Activated naive CD8-positive, alpha-beta T cell treated with anti-CD3 and anti-CD28 coated beads, Interleukin-2, amount 50 U/mL, for 16 hours (primary cell): ENCODE data around the gene MYBBP1A.
"Not testable (repeated sequence)": the region's sequence is repeated elsewhere in the genome, so short reads cannot be mapped to it uniquely, and the experiment has no call there.

ENCODE experiments used
- DNase-seq: peaks from one replicate; pipeline ENCODE4 v3.0.0-alpha.2; 2020; ENCODE audit warnings: low read depth, low spot score

The MYBBP1A gene

DNA sequence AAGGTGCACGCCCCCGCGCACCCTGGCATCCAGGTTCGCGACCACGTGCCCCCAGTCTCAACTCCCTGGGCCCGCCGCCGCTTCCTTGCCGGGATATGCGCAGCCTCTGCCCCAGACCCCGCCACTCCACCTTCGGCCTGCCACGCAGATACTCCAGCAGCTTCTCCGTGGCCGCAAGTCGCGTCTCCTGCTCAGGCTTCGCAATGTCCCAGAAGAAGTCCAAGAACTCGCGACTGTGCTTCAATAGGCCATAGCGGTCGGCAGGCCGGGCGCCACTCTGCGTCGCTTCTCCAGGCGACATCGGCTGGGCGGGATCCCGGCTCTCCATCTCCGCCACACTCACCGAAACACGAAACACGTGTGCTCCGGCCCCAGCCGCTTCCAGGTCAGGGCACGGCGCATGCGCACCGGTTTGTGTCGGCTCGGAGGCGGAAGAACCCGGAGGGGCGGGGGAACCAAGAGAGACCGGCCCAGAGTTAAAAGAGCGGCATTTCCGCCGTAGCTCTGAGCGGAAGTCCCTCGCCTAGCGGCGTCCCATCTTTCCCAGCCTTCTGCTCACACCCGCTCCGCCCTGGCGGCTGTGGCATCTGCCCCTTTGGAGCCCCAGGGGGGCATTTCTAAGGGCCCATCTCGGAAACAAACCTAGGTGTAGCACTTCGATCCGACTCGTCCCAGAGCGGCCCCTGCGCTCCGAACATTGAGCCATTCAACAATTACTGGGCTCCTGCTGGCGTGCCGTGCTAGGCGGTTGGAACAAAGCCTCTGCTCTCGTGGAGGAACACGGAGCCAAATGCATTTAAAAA is at the start of gene MYBBP1A:
MYBBP1A (minus strand) TSS at position 388 of the 803 bp plus-strand sequence; CDS start at position 328, 60 bp downstream.
- peak; percentile 96 for DNase-seq

DNA sequence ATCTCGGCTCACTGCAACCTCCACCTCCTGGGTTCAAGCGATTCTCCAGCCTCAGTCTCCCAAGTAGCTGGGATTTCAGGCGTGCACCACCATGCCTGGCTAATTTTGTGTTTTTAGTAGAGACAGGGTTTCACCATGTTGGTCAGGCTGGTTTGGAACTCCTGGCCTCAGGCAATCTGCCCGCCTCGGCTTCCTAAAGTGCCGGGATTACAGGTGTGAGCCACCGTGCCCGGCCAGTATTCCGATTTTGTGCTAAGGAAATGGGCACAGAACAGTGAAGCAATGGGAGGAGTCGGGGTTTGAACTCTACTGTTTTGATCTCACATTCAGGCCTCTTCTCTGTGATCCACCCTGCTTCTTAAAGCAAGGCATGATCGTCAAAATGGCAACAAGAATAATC is 49.6 kb upstream of the MYBBP1A start:
- DNase-seq: not testable (repeated sequence)

GRCh38 chr17:4604111-4604644 is 49.0 kb upstream of the MYBBP1A start:
- no peak for DNase-seq

DNA sequence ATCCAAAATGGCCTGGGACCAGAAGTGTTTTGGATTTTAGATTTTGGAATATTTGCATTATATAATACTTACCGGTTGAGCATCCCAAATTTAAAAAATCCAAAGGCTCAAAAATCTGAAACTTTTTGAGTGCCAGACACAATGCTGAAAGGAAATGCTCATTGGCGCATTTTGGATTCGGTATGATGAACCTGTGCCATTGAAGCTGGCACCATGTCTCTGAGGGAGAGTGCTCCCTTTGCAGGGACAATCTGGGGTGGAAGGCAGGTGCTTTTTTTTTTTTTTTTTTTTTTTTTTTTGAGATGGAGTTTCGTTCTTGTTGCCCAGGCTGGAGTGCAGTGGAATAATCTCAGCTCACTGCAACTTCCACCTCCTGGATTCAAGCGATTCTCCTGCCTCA is 46.9 kb upstream of the MYBBP1A start:
- DNase-seq: no peak

DNA sequence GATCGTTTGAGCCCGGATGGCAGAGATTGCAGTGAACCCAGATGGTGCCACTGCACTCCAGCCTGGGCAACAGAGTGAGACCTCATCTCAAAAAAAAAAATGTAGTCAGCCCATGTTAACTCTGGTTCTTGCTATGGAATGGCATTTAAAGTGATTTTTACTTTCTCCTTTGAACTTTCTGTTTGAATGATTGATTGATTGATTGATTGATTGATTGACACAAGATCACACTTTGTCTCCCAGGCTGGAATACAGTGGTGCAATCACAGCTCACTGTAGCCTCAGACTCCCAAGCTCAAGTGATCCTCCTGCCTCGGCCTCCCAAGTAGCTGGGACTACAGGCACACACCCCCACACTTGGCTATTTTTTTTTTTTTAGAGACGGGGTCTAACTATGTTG is 46.1 kb upstream of the MYBBP1A start:
- no peak for DNase-seq

DNA sequence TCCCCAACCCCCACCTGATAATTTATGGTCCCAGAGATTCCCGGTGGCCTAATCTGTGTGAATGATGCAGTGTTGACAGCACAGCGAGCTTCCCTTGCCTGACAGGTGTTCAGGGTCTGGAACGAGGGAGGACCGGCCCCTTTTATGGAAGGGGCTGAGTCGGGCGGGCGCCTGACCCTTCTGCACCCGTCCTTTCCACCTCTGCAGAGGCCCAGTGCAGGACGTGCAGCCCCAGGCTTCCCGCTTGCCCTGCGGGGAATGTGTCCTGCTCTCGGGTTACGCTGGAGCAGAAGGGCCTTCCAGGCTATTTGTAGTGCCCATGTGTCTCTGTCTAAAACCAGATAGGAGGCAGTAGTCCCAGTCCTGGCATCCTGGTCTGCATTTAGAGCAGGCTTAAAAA is 45.4 kb upstream of the MYBBP1A start:
- DNase-seq: no peak

- no peak for DNase-seq
These were observed 44.5 kb upstream of the MYBBP1A start for GRCh38 chr17:4599505-4600281.

- no peak for DNase-seq
These were observed 43.8 kb upstream of the MYBBP1A start for GRCh38 chr17:4598776-4599504.

- no peak for DNase-seq
These were observed 42.8 kb upstream of the MYBBP1A start for GRCh38 chr17:4597975-4598374.

- no peak for DNase-seq
These were observed 41.6 kb upstream of the MYBBP1A start for GRCh38 chr17:4596636-4597380.

GRCh38 chr17:4595685-4596342 is 40.6 kb upstream of the MYBBP1A start:
- not testable (repeated sequence) for DNase-seq

DNA sequence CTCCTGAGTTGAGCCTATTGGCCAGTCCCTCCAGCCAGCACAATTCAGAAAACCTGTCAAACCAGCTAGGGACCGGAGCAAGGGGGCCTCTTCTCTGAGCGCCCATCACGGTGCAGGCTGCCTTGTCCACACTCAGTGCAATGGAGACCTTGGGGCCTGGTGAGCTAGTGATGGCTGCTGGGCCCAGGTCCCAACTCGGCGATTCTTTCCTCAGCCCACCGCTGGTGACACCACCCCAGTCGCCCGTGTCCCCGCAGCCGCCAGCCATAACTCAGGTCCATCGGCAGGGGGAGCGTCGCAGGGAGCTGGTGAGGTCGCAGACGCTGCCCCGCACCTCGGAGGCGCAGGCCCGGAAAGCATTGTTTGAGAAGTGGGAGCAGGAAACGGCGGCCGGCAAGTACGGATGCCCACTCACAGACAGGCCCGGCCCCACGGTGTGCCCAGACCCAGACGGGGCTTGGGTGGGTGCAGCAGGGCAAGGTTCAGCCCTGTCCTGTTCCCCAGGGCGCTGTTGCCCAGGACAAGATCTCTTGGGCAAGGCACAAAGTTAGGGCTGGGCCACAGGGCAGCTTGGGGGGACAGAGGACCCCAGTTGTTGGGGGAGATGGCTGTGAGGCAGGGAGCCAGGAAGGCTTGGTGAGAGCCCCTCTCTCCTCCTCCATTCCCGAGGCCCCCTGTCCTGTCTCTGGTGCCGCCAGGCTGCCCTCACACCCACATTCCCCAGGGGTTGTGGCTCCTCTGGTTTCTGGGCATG is 39.9 kb upstream of the MYBBP1A start:
- DNase-seq: no peak

GRCh38 chr17:4594406-4594805 is 39.2 kb upstream of the MYBBP1A start:
- DNase-seq: no peak

DNA sequence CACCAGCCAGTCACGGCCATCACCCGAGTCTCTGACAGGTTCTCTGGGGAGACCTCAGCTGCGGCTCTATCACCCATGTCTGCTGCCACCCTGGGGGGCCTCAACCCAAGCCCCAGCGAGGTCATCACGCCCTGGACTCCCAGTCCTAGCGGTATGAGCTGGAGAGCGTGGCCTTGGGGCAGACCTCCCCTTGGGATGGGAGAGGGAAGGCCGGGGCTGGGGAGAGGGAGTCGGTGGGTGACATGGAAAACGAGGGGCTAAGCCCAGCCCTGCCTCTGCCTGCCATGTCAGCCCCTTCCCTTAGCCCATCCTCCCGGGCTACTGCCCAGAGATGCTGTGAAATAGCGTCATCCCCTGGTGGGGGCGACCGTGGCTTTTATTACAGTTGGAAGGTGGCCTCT is 37.8 kb upstream of the MYBBP1A start:
- no peak for DNase-seq

- DNase-seq: no peak
These were observed 37.2 kb upstream of the MYBBP1A start for GRCh38 chr17:4592240-4593005.

DNA sequence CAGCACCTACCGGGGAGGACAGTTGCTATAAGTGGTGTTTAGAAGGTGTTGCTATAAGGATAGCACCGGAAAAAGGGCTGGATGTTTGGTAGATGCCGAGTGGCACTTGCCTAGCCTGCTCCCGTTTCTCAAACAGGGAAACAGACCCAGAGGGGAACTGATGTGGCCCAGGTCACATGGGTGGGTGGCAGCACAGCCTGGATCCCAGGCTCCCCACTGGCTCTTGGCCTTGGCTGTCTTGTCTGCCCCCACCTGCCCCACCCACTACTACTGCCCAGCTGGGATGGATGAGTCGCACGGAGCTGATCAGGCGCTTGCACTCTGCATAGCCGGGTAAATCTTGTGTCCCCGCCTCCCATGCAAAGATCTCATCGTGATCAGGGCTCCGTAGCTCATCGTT is 36.3 kb upstream of the MYBBP1A start:
- no peak for DNase-seq

DNA sequence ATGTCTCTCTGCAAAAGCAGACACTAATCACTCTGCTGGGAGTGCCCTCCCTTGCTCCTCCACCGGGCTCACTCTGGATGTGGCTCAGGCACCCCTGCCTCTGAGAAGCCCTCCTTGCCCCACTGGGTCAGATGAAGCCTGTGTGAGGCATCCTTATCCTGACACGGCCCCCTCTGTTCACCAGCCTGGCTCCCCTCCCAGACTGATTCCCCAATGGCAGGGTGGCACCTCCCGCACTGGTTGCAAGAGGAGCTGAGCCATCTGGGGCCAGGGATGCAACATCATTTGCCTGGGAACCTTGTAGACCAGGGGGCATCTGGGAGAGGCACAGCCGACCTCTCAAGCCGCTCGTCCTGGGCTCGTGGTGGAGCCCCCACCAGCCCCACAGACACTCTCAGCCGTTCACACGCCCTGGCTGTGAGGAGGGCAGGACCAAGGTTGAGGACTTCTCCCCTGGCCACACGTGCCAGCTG is 35.8 kb upstream of the MYBBP1A start:
- no peak for DNase-seq

DNA sequence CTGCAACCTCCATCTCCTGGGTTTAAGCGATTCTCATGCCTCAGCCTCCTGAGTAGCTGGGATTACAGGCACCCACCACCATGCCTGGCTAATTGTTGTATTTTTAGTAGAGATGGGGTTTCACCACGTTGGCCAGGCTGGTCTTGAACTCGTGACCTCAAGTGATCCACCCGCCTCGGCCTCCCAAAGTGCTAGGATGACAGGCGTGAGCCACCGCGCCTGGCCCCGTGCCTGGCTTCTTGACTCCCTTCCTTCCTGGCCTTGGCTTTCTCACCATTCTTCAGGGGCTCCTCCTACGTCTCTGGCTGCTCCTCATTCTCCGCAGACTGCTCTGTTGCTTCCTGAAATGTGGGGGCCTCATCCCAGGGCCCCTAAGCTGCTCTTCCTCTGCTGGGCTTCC is 34.9 kb upstream of the MYBBP1A start:
- not testable (repeated sequence) for DNase-seq
